Astrocyte (in vitro differentiated cells and primary cell): ENCODE measurements around the gene GRAP.

Experiments
- CTCF ChIP-seq: IDR thresholded peaks from 2 replicates; pipeline ENCODE4 v1.5.1; 2011; ENCODE audit warnings: low read depth, mild to moderate bottlenecking, inconsistent platforms, low read length, moderate library complexity; ENCODE audit not compliant: insufficient read depth
- EZH2 ChIP-seq: IDR thresholded peaks from 2 replicates; pipeline ENCODE4 v1.6.1; 2012; ENCODE audit warnings: mild to moderate bottlenecking, low read length, inconsistent platforms; ENCODE audit not compliant: insufficient read depth

- TF ChIP-seq CTCF (no peak), EZH2 (no peak)
These were observed 68.1 kb downstream of the GRAP start for GRCh38 chr17:18978655-18979054.
